Activated gamma-delta T cell treated with Interleukin-2 at 50 U/mL for 16 hours (primary cell): ENCODE measurements around the gene FAM72C.
"Not testable (repeated sequence)": the region's sequence is repeated elsewhere in the genome, so short reads cannot be mapped to it uniquely, and the experiment has no call there.

Experiments used
- DNase-seq: peaks from one replicate; pipeline ENCODE4 v3.0.0-alpha.2; 2020

Gene FAM72C

DNA sequence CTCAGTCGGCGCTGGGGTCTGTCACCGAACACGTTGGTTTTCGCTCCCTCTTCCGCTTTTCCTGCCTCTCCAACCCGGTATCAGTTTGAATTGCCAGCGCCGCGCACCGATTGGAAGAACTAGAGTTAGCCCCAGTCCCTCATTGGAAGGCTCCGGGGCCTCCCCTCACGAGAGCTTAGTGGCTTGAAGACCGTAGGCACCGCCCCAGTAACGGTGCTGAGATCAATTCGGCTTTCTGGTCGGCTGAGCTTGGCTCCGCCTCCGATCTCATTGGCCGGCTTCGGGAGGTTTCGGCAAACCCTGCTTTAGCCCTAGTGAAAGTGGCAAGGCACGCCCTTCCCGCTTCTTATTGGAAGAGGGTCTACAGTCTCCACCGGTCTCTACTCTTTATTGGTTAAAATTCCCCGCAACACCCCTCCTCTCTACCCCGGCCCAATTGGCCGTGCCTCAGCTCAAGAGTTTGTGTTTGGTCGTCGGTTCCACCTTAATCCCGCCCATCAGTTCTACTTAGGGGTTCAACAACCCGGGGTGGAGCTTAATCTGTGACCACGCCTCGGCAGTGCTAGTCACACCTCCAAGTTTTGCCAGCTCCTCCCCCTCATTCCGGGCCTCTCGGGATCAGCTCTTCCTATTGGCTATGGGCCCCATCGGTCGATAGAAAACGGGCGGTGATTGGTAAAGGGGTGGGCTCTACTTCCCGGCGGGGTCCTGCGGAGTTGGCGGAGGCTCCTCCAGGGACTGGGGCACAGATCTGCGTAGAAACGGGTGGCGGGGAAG is at the start of gene FAM72C:
TSS of gene FAM72C (minus strand) at position 63 of the 777 bp plus-strand sequence. CDS start 845 bp downstream, outside the sequence.
- DNase-seq, result not testable (repeated sequence)

DNA sequence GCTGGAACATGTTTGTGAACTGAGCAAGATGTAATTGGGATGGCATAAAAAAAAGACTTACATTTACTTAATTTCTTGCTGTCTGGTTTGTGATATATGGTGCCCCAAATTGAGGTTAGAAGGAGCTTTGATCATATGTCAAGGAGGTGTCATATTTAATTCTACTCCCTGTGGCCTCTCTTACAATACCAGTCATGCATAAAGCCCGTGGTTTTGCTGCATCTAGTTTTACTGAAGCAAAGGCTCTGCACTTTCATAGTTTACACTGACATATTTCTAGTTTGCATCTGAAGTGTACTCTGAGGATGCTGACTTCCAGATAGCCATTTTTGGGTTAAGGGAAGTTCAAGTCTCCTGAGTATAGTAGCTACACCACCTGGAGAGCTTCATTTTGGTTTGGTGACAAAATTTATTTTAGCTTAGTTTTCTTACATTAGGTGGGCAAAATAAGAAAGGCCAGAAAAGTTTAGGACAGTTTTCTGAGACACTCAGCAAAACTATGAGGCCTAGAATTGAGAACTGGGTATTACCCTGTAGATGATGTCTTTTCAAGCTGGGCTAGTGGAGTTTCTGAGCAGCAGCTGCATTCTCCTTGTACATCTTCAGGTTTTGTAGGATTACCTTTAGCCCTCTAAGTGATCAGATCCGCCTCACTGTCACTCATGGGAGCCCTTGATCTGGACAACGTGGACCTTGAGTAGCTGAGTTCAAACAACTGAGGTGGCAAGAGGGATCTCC is 48.4 kb upstream of the FAM72C start:
- not testable (repeated sequence) for DNase-seq

DNA sequence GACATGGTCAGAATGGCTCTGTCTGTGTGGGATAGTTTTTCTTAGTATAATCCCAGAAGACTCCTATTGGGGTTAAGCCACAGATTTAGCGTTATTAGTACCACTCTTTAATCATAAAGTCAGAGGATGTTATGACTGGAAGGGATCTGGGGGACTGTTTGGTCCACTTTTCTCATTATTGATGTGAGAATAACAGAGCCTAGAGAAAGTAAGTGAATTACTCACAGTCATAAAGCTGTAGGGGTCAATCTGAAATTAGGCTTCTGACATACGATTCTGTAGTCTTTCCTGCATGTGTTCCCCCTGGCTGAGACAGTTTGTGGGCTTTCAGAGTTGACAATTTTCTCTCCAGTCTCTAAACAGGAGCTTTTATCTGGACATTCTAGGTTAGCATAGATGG is 47.3 kb upstream of the FAM72C start:
- not testable (repeated sequence) for DNase-seq

DNA sequence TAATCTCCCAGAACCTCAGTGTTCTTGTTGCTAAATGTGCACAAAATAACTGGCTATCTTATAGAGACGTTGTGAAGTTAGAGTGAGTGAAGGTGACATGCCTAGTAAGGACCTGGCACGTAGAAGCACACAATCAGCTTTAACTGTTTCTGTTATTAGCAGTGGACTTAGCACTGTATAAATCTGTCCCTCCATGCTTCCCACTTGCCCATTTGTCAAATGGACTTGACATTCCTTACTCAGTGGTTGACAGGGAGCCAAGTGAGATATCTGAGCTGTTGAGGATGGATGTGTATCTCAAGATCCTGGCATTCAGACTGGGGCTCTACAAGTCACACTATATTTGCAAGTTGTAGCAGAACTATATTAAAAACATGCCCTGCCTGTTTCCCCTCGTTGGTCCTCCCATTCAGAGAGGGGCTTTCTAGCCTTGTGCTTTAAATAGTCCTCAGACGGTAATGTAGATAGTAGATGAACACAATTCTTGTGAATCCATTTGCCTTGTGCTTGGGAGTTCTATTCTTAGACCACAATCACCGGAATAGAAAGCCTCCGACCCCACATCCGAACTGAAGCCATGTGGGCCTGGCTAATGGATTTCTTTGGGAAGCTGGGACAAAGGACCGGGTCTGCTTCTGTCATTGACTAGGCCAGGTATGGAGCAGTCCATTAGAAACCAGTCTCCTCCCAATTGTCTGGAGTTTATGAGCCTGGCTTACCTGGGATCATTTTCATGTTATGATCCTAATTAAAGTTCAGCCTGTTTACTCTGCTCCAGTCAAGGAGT is 43.6 kb upstream of the FAM72C start:
- DNase-seq, result not testable (repeated sequence)

DNA sequence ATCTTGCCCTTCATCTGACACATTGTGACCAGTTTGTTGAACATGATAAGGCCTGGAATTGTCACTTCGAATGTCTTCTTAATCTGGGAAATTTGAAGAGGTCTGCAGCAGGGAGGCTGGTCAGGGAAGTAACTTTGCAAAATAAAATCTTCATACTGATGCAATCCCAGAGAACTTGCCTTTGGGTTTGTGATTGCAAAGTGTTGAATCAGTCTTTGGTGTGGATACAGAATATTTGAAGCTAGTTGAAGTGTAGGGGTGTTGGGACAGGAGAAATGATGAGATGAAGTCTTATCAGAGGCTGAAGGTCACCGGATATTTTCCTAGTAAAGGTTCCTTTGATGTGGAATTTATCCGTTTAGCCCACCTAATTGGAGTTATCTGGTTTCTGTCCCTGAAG is 42.7 kb upstream of the FAM72C start:
- not testable (repeated sequence) for DNase-seq

DNA sequence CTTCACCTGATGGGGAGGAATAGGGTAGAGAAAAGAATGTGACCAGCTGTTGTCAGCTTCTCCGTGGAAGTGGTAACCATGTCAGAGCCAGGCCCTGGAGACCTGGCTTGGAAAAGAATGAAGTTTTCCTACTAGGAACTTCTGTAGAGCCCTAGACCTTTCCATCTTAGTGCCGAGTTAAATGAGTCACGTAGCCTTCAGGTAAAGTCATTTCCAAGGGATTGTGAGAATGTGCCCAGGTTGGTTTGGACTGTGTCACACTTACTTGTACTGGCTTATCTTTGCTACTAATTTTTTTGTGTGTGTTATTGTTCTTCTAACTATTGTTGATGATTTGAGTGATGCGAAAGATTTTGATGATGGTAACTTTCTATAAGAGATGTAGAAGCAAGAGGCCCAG is 42.3 kb upstream of the FAM72C start:
- DNase-seq, result not testable (repeated sequence)

DNA sequence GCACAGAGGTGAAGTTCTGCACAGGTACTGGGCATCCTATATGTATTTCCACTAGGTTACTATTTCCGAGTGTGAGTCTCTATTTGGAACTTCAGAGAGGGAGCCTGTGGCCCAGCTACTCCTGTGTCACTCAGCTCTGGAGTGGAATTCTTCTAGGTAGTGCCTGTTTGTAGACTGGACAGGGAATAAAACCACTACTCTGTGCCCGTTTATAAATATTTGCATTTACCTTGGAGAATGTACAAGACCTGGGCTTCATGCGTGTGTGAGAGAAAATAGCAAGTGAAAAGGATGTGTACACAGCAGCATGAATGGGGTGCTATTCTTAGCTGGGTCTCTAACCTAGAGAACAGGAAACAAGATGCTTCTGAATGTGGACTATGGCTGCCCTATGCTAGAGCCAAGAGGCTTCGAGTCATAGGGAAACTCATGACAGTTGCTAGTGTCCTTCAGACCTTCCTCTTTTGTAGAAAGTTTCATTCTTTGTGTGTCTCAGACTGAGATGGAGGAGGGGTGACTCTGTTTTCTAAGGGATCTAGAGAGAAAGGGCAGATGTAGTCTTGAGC is 40.5 kb upstream of the FAM72C start:
- not testable (repeated sequence) for DNase-seq

DNA sequence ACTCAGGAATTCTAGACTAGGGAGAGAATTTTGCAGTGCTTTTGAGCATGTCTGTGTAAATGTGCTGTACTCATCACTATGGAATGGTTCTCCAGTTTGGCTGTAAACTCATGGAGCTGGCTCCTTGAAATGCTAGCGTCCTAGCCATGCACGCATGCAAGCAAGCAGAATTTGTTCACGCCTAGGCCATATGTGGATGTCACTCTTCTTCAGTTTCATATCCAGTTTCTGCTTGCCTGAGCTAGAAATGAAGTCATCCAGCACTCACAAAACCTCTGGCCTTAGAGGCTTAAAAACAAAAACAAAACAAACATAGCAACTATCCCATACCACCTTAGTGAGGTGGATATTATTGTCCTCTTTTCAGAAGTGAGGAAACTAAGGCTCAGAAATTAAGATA is 37.6 kb upstream of the FAM72C start:
- DNase-seq, result not testable (repeated sequence)

DNA sequence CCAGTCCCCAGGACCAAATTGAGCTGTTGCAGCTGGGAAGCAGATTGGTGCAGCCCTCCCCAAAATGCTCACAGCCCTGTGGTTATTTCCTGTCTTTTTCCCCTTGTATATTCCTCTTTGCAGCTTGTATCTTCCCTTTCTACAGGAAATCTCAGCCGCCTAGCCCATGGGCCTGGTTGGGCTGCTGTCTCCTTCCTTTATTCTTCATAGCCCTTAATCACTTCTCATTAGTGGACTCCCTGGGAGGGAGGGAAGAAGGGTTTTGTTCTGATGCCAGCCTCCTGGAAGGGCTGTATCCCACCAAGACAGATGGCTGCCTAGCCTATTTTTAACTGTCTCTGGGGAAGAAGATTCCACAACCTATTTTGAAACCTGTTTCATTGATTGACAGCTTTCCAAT is 32.5 kb upstream of the FAM72C start:
- DNase-seq, result not testable (repeated sequence)

DNA sequence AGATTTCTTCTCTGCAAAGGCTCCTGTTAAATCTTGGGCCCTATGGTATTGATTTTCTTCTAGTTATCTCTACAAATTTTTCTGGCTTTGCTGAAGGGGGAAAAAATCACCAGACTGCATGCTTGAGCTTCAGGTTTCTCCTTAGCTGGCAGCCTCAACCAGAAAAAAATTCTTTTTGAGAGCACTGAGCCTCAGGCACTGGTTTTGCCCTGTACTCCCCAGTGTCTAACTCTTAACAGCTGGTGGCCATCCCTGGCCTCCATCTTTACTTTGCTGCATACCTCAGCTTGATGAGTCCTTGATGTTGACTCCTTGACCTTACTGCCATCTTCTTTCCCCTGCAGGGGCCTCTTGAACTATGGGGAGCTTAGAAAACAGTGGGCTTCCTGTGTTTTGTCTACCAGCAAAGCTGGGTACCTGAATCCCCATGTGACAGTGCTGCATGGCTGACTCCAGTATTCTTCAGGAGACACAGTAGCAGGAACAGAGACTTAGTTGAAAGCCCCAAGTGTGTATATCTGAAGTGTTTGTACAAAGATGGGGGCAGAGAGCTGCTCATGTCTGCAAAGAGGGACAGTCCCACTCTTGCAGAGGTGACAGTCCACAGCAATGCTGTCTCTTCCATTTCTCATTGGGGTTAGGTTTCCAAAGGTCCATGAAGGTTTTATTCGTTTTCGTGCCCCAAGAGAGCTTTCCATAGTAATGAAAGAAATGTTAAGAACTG is 31.7 kb upstream of the FAM72C start:
- not testable (repeated sequence) for DNase-seq

DNA sequence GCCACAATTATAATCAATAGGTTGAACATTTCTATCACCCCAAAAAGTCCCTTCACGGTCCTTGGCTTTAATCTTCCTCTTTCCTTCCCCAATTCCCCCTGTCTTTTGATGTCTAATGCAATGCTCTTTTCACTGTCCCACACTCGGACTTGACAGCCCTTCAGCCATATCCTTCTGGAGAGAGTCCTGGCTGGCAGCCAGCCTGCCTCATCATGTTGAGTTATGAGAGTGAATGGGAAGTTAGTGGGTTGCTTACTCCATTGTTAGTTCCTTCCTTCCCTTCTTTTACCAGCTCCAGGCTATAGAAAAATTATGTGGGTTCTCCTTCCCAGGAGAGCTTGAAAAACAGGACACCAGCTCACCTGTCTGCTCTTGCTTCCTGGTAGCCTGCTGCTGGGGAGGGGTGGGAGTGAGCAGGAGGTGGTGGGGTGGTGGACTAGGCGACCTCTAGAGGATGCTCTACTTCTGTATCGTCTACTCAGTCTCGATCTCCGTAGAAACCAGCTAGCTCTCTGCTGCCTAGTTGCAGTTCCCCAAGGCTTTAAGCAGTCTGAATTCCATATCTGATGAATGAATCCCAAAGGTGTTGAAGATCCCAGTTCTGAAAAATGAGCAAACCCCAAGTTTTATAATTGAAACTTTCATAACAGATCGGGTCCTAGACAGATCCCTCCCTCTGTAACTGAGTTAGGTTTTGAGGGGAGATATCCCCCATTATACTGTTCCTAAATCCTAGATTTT is 30.5 kb upstream of the FAM72C start:
- not testable (repeated sequence) for DNase-seq

DNA sequence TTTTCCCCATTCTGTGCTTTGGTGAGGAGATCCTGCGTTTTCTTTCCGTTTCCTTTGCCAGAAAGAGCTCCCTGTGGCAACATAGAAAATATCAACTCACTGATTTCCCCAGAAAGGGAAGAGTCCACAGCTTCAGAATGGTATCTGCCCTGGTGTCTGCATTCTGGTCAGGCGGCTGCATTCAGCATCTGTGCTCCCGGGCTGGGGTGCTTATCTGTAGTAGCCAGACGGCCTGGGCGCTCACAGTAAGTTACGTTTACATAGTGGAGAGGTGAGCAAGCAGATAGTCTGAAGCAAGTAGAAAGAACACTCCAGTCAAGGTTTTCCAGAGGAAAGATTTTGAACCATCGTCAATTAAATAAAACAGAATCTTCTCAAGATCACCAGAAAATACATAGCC is 29.3 kb upstream of the FAM72C start:
- DNase-seq, result not testable (repeated sequence)

DNA sequence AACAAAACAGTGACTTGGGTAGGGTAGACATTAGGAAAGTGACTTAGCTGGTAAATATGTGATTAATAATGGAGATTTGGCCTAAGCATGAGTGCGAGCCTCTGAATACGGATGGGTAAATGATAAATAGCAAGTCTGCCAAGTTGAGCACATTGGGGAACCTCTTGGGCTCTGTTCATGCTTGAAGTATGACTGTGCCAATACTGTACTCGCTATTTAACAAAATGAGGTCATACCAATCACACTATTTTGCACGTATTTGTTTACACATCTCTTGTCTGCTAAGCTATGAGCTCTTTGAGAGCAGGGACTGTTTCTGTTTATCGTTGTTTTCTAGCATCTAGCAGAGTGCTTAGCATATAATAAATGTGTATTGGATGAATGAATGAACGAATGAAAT is 24.2 kb upstream of the FAM72C start:
- DNase-seq, result not testable (repeated sequence)

DNA sequence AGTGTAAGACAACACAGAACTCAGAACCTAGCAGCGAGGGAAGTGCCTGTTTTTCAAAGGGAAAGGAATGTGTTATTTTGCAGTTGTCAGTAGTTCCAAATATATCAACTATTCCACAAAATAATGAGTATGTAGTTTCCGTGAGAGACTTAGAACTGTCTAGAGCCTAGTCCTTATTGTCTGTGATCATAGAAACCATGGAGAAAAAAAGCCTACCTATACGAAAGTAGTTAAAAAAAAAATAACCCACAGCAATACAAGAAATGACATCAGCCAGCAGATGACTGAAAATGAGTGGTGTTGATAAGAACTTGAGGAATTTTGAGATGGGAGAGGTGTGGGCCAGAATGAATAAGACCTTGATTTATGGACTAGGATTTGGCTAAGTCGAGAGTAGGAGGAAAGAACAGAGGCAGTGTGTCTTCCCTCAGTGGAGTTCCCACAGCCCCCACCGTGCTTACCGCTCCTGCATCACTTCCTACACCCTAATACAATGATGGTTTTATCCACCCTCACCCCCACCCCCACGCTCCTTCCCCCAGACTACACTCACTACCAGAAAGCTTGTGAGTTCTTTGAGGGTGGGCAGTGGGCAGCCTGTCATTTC is 21.6 kb upstream of the FAM72C start:
- not testable (repeated sequence) for DNase-seq

DNA sequence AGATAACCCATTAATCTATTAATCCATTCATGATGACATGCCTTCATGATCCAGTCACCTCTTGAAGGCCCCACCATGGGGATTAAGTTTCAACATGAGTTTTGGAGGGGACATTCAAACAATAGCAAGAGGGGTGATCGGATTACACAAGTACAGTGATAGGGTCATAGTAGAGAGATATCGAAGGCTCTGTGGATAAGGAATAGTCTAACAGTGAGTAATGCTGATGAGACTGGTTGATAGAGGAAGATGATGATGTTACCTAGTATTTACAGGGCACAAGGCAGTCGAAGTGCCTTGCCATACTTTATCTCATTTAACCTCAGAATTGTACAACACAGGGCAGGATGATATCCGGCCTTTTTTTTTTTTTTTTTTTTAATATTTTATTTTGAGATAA is 18.9 kb upstream of the FAM72C start:
- DNase-seq, result not testable (repeated sequence)

DNA sequence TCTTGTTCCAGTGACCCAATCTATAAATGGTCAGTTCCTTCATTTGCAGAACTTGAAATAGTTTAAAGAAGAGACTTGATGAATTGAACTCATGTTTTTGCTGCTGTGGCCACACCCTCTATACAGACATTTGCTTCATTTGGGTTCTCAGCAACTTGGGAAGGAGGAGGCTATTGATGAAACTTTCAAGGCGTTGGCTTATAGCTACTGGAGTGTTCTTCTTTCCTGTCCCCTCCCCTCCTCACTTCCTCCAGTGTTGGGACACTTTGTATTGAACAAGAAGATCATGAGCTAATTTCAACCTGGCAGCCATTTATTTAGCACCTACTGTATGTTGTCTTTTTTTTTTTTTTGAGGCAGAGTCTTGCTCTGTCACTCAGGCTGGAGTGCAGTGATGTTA is 17.9 kb upstream of the FAM72C start:
- DNase-seq, result not testable (repeated sequence)

DNA sequence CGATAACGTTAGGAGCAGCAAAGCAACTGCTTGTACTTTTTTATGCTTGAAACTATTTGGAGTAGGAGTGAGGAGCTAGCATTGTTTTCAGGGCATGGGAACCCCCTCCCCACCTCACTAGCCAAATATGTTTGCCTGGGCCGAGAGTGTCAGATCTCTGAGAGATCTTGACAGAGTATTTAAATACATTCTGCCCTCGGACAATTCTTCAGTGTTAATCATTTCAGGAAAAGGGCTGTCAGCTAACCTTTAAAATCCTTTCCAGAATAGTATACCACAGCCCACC is 17.6 kb upstream of the FAM72C start:
- not testable (repeated sequence) for DNase-seq

DNA sequence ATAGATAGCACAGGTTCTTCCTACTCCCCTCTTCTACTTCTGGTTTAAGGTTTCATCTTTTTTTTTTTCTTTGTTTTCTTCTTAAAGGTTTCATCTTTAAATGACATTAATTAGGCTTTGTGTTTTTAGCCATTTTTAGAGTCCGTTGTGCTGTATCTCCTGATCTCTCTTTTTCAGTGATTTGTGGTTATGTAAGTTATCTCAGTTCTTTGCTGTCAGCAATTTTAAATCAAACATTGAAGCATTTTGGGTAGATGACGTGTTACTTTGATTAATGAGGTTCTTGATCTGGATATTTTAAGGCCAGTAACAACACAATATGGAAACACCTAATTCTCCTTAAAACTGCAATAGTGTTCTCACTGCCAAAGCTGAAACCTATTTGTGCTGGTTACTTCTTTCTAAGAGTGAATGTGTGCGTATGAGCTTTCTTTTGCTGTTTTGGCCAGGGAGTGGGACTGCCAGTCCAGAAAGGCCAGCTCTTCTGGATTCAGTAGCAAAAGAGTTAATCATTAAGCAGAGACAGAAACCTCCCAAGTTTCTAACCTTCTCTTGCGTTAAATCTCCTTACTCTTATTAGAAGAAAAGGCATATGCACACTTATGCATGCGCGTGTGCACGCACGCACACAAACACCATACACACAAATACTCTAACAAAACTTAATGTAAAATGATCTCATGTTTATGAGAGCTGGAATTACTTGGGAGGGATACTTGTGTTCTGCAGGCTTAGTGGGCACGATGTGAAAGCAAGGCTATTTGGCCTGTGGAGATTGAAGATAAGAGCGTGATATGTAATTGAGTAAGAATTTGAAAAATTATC is 17.0 kb upstream of the FAM72C start:
- DNase-seq, result not testable (repeated sequence)

DNA sequence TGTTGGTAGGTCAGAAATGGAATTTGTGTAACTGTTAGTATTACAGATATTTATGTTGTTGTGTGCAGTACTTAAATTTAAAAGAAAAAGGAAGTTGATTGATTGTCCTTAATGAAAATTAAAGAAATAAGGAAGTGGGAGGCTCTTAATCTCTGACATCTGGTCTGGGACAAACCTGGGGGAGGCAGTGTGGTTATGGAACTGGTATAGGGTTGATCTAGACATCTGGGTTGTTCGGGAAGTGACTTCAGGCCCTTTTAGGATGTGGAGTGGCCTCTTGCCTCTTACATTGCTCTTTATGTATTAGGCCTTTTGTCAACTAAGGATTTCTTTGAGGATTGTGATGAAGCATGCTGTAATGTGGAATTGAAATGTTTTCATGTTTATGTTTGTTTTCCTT is 16.1 kb upstream of the FAM72C start:
- not testable (repeated sequence) for DNase-seq
